ENCODE measurements around the gene RAB25. TPM values are rescaled to one million over a fixed set of nuclear protein-coding genes. Genes with fewer than 3 reads are reported as not detected.

Gene RAB25
- total and polyA plus RNA-seq, 2 of the 13 experiments (the other 11 are each of a cell fraction or from before 2014, with no cell fraction given): 0.20 to 0.22 TPM

DNA sequence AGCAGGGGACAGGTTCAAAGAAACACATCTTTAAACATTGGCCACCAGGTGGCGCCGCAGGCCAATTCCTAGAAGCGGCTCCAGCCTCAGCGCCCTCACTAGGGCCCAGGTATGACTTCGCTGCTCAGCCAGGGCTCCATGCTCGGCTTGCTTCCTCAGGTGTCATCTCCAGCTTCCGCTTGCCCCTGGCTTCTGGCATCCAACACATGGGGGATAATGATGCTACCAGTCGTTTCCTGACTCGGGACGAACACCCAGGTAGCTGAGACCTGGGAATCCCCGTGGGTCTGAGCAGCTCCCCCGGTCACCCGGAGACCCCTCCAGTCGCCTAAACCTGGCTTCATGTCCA, 29.9 kb downstream of the RAB25 start (continued):
- TF ChIP-seq, protein P1, sequence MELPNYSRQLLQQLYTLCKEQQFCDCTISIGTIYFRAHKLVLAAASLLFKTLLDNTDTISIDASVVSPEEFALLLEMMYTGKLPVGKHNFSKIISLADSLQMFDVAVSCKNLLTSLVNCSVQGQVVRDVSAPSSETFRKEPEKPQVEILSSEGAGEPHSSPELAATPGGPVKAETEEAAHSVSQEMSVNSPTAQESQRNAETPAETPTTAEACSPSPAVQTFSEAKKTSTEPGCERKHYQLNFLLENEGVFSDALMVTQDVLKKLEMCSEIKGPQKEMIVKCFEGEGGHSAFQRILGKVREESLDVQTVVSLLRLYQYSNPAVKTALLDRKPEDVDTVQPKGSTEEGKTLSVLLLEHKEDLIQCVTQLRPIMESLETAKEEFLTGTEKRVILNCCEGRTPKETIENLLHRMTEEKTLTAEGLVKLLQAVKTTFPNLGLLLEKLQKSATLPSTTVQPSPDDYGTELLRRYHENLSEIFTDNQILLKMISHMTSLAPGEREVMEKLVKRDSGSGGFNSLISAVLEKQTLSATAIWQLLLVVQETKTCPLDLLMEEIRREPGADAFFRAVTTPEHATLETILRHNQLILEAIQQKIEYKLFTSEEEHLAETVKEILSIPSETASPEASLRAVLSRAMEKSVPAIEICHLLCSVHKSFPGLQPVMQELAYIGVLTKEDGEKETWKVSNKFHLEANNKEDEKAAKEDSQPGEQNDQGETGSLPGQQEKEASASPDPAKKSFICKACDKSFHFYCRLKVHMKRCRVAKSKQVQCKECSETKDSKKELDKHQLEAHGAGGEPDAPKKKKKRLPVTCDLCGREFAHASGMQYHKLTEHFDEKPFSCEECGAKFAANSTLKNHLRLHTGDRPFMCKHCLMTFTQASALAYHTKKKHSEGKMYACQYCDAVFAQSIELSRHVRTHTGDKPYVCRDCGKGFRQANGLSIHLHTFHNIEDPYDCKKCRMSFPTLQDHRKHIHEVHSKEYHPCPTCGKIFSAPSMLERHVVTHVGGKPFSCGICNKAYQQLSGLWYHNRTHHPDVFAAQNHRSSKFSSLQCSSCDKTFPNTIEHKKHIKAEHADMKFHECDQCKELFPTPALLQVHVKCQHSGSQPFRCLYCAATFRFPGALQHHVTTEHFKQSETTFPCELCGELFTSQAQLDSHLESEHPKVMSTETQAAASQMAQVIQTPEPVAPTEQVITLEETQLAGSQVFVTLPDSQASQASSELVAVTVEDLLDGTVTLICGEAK (IDR thresholded peaks at IDR 0.05): no peak
- TF ChIP-seq, protein P1 (CRISPR knock-in tag; IDR thresholded peaks at IDR 0.05): no peak
- 0 out of 2 replicates have a peak, but pooled peaks have one; percentile 47 for TF ChIP-seq TGIF2 (CRISPR knock-in tag; IDR thresholded peaks at IDR 0.05)
- TF ChIP-seq TAF15 (IDR thresholded peaks at IDR 0.05; ENCODE audit: low read depth, low read length, poor library complexity, severe bottlenecking): no peak
- TF ChIP-seq, protein P2, sequence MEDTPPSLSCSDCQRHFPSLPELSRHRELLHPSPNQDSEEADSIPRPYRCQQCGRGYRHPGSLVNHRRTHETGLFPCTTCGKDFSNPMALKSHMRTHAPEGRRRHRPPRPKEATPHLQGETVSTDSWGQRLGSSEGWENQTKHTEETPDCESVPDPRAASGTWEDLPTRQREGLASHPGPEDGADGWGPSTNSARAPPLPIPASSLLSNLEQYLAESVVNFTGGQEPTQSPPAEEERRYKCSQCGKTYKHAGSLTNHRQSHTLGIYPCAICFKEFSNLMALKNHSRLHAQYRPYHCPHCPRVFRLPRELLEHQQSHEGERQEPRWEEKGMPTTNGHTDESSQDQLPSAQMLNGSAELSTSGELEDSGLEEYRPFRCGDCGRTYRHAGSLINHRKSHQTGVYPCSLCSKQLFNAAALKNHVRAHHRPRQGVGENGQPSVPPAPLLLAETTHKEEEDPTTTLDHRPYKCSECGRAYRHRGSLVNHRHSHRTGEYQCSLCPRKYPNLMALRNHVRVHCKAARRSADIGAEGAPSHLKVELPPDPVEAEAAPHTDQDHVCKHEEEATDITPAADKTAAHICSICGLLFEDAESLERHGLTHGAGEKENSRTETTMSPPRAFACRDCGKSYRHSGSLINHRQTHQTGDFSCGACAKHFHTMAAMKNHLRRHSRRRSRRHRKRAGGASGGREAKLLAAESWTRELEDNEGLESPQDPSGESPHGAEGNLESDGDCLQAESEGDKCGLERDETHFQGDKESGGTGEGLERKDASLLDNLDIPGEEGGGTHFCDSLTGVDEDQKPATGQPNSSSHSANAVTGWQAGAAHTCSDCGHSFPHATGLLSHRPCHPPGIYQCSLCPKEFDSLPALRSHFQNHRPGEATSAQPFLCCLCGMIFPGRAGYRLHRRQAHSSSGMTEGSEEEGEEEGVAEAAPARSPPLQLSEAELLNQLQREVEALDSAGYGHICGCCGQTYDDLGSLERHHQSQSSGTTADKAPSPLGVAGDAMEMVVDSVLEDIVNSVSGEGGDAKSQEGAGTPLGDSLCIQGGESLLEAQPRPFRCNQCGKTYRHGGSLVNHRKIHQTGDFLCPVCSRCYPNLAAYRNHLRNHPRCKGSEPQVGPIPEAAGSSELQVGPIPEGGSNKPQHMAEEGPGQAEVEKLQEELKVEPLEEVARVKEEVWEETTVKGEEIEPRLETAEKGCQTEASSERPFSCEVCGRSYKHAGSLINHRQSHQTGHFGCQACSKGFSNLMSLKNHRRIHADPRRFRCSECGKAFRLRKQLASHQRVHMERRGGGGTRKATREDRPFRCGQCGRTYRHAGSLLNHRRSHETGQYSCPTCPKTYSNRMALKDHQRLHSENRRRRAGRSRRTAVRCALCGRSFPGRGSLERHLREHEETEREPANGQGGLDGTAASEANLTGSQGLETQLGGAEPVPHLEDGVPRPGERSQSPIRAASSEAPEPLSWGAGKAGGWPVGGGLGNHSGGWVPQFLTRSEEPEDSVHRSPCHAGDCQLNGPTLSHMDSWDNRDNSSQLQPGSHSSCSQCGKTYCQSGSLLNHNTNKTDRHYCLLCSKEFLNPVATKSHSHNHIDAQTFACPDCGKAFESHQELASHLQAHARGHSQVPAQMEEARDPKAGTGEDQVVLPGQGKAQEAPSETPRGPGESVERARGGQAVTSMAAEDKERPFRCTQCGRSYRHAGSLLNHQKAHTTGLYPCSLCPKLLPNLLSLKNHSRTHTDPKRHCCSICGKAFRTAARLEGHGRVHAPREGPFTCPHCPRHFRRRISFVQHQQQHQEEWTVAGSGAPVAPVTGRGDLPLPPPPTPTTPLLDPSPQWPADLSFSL (CRISPR knock-in tag; IDR thresholded peaks at IDR 0.05): no peak
- TF ChIP-seq, protein P3, sequence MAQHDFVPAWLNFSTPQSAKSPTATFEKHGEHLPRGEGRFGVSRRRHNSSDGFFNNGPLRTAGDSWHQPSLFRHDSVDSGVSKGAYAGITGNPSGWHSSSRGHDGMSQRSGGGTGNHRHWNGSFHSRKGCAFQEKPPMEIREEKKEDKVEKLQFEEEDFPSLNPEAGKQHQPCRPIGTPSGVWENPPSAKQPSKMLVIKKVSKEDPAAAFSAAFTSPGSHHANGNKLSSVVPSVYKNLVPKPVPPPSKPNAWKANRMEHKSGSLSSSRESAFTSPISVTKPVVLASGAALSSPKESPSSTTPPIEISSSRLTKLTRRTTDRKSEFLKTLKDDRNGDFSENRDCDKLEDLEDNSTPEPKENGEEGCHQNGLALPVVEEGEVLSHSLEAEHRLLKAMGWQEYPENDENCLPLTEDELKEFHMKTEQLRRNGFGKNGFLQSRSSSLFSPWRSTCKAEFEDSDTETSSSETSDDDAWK (CRISPR knock-in tag; IDR thresholded peaks at IDR 0.05): no peak
- TF ChIP-seq, protein P4, sequence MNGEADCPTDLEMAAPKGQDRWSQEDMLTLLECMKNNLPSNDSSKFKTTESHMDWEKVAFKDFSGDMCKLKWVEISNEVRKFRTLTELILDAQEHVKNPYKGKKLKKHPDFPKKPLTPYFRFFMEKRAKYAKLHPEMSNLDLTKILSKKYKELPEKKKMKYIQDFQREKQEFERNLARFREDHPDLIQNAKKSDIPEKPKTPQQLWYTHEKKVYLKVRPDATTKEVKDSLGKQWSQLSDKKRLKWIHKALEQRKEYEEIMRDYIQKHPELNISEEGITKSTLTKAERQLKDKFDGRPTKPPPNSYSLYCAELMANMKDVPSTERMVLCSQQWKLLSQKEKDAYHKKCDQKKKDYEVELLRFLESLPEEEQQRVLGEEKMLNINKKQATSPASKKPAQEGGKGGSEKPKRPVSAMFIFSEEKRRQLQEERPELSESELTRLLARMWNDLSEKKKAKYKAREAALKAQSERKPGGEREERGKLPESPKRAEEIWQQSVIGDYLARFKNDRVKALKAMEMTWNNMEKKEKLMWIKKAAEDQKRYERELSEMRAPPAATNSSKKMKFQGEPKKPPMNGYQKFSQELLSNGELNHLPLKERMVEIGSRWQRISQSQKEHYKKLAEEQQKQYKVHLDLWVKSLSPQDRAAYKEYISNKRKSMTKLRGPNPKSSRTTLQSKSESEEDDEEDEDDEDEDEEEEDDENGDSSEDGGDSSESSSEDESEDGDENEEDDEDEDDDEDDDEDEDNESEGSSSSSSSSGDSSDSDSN (CRISPR knock-in tag; IDR thresholded peaks at IDR 0.05): no peak
- TF ChIP-seq RARA (CRISPR knock-in tag; IDR thresholded peaks at IDR 0.05): no peak
